Liver (tissue), 9 donors: ENCODE measurements around the gene LURAP1L. TPM values are rescaled to one million over a fixed set of nuclear protein-coding genes. Genes with fewer than 3 reads are reported as not detected.
A peak's percentile ranks its signal among the peaks of the same experiment; 100 is the strongest.

Experiments
- DNase-seq: peaks from one replicate; pipeline ENCODE4 v3.0.0-alpha.2; 2017; ENCODE audit warnings: low spot score
- H3K27ac ChIP-seq, 2 donors: one replicate each; pipeline ENCODE4 v1.7.0; 2013; ENCODE audit warnings: inconsistent platforms in 2 of 2, low read length in 2 of 2, control low read depth in 1 of 2, low read depth in 1 of 2, mild to moderate bottlenecking in 1 of 2
- H3K27me3 ChIP-seq, 4 donors: one replicate each; pipeline versions ENCODE4 v1.6.1 to v1.7.0; 2013; ENCODE audit warnings: low read length in 3 of 4, inconsistent platforms in 1 of 4, mild to moderate bottlenecking in 1 of 4, moderate library complexity in 1 of 4; ENCODE audit not compliant: control insufficient read depth in 4 of 4, insufficient read depth in 4 of 4
- H3K36me3 ChIP-seq, 4 donors: one replicate each; pipeline versions ENCODE4 v1.6.1 to v1.7.0; 2013; ENCODE audit warnings: low read length in 3 of 4, mild to moderate bottlenecking in 3 of 4, low read depth in 1 of 4, moderate library complexity in 1 of 4; ENCODE audit not compliant: control insufficient read depth in 4 of 4, insufficient read depth in 3 of 4
- H3K4me1 ChIP-seq, 4 donors: one replicate each; pipeline versions ENCODE4 v1.6.1 to v1.7.0; 2013; ENCODE audit warnings: low read length in 3 of 4, mild to moderate bottlenecking in 3 of 4, moderate library complexity in 1 of 4; ENCODE audit not compliant: control insufficient read depth in 4 of 4, insufficient read depth in 4 of 4
- H3K4me3 ChIP-seq, 3 donors: one replicate each; pipeline versions ENCODE4 v1.6.1 to v1.7.0; 2013; ENCODE audit warnings: low read length in 3 of 3, control low read depth in 1 of 3, low read depth in 1 of 3, mild to moderate bottlenecking in 1 of 3
- H3K9ac ChIP-seq, 2 donors: one replicate each; pipeline ENCODE4 v1.7.0; 2013; ENCODE audit warnings: low read length in 2 of 2, mild to moderate bottlenecking in 2 of 2, moderate library complexity in 2 of 2, control low read depth in 1 of 2, low read depth in 1 of 2
- H3K9me3 ChIP-seq, 4 donors: one replicate each; pipeline versions ENCODE4 v1.6.1 to v1.7.0; 2013; ENCODE audit warnings: low read length in 3 of 4; ENCODE audit not compliant: control insufficient read depth in 4 of 4
- EGR1 ChIP-seq, 2 donors: IDR thresholded peaks; 2 replicates each; pipeline ENCODE4 v1.6.1; 2016 to 2018; ENCODE audit warnings: antibody characterized with exemption in 2 of 2, low read depth in 2 of 2
- FOXA1 ChIP-seq: IDR thresholded peaks from 2 replicates; pipeline ENCODE4 v1.6.1; 2016; ENCODE audit warnings: antibody characterized with exemption
- FOXA2 ChIP-seq: IDR thresholded peaks from 2 replicates; pipeline ENCODE4 v1.6.1; 2016; ENCODE audit warnings: antibody characterized with exemption
- GABPA ChIP-seq, 2 donors: IDR thresholded peaks in 1 of 2; conservative IDR thresholded peaks in 1 of 2; 2 replicates each; pipeline ENCODE4 v1.6.1; 2016; ENCODE audit warnings: antibody characterized with exemption in 2 of 2, mild to moderate bottlenecking in 1 of 2, moderate library complexity in 1 of 2
- HNF4A ChIP-seq, 2 donors: conservative IDR thresholded peaks; 2 replicates each; pipeline ENCODE4 v1.6.1; 2016; ENCODE audit warnings: antibody characterized with exemption in 2 of 2, mild to moderate bottlenecking in 2 of 2
- HNF4G ChIP-seq: IDR thresholded peaks from 2 replicates; pipeline ENCODE4 v1.6.1; 2016; ENCODE audit warnings: antibody characterized with exemption
- JUND ChIP-seq, 2 donors: IDR thresholded peaks; 2 replicates each; pipeline ENCODE4 v1.6.1; 2016; ENCODE audit warnings: antibody characterized with exemption in 2 of 2
- NR2F2 ChIP-seq: IDR thresholded peaks from 2 replicates; pipeline ENCODE4 v1.6.1; 2016; ENCODE audit warnings: antibody characterized with exemption
- RAD21 ChIP-seq, 2 donors: IDR thresholded peaks; 2 replicates each; pipeline ENCODE4 v1.6.1; 2016; ENCODE audit warnings: antibody characterized with exemption in 2 of 2, mild to moderate bottlenecking in 2 of 2
- RXRA ChIP-seq, 2 donors: IDR thresholded peaks; 2 replicates each; pipeline ENCODE4 v1.6.1; 2017 to 2018; ENCODE audit warnings: antibody characterized with exemption in 2 of 2, mild to moderate bottlenecking in 1 of 2
- SP1 ChIP-seq: IDR thresholded peaks from 2 replicates; pipeline ENCODE4 v1.6.1; 2018; ENCODE audit warnings: antibody characterized with exemption, mild to moderate bottlenecking
- TAF1 ChIP-seq: conservative IDR thresholded peaks from 2 replicates; pipeline ENCODE4 v1.6.1; 2016; ENCODE audit warnings: antibody characterized with exemption, mild to moderate bottlenecking
- YY1 ChIP-seq: IDR thresholded peaks from 2 replicates; pipeline ENCODE4 v1.6.1; 2016; ENCODE audit warnings: antibody characterized with exemption, mild to moderate bottlenecking
- WGBS: extraction: QIAGEN DNeasy Blood & Tissue Kit; methylation state at CpG from one replicate; pipeline ENCODE4 v1.1.7; 2013; 5-methylcytosine and 5-hydroxymethylcytosine counted together
- polyA plus RNA-seq, 2 donors: library from polyadenylated mRNA; stranded (reverse) in 1 of 2; unstranded in 1 of 2; fragments of 200-250 nt in 1 of 2; fragments of >200 nt in 1 of 2; fragmentation: Nextera tagmentation in 1 of 2; extraction: Ambion mirVana in 1 of 2; gene quantifications; one replicate each; pipeline versions ENCODE4 v1.2.1 to v1.2.3, GENCODE V29; 2013 to 2015
- total RNA-seq, 2 donors: library from RNA; depleted of rRNA; stranded (reverse); fragments of >200 nt; gene quantifications; one replicate each; pipeline ENCODE4 v1.2.3, GENCODE V29; 2014
- TF ChIP-seq, protein P1 (sequence below): IDR thresholded peaks from 2 replicates; pipeline ENCODE4 v1.6.1; 2016; ENCODE audit warnings: antibody characterized with exemption
- TF ChIP-seq, protein P2 (sequence below): IDR thresholded peaks from 2 replicates; pipeline ENCODE4 v1.6.1; 2016; ENCODE audit warnings: antibody characterized with exemption
- TF ChIP-seq, protein P3 (sequence below): fragments of 150-350 bp; IDR thresholded peaks from 2 replicates; pipeline ENCODE4 v1.5.1; 2017; ENCODE audit warnings: improper control_type of control experiment, low read depth, low read length; ENCODE audit not compliant: missing input control
- TF ChIP-seq, protein P4 (sequence below): IDR thresholded peaks from 2 replicates; pipeline ENCODE4 v1.6.1; 2016; ENCODE audit warnings: antibody characterized with exemption
- TF ChIP-seq, protein P5 (sequence below): IDR thresholded peaks from 2 replicates; pipeline ENCODE4 v1.6.1; 2016; ENCODE audit warnings: antibody characterized with exemption, mild to moderate bottlenecking
- donor health status: healthy.
- donor health status: healthy.
- donor health status: healthy.
- donor health status: healthy.
- donor health status: healthy.

LURAP1L gene
- total and polyA plus RNA-seq, 4 donors: 4.2 to 18.6 (median 8.9) TPM

GRCh38 chr9:12776513-12777055 lies 1.8 kb downstream of the LURAP1L start:
- H3K36me3 ChIP-seq: no peaks in the 10 kb centered on the region
- H3K9me3 ChIP-seq: no peaks in the 10 kb centered on the region
- TF ChIP-seq RXRA (IDR thresholded peaks at IDR 0.05) (no peak), NR2F2 (no peak), FOXA1 (no peak), HNF4A (conservative IDR thresholded peaks at IDR 0.05) (no peak), GABPA (IDR thresholded peaks at IDR 0.05 in 1 of 2, conservative IDR thresholded peaks at IDR 0.05 in 1 of 2) (no peak), JUND (IDR thresholded peaks at IDR 0.05) (peak in 1 of 2 donors; percentile 10), RAD21 (IDR thresholded peaks at IDR 0.05) (no peak), HNF4G (no peak), TAF1 (no peak), FOXA2 (peak; percentile 0), SP1 (no peak), EGR1 (IDR thresholded peaks at IDR 0.05; ENCODE audit: low read depth in 2 of 2) (no peak), YY1 (peak; percentile 71)
- TF ChIP-seq, protein P1, sequence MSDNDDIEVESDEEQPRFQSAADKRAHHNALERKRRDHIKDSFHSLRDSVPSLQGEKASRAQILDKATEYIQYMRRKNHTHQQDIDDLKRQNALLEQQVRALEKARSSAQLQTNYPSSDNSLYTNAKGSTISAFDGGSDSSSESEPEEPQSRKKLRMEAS: peak; percentile 7
- TF ChIP-seq, protein P2, sequence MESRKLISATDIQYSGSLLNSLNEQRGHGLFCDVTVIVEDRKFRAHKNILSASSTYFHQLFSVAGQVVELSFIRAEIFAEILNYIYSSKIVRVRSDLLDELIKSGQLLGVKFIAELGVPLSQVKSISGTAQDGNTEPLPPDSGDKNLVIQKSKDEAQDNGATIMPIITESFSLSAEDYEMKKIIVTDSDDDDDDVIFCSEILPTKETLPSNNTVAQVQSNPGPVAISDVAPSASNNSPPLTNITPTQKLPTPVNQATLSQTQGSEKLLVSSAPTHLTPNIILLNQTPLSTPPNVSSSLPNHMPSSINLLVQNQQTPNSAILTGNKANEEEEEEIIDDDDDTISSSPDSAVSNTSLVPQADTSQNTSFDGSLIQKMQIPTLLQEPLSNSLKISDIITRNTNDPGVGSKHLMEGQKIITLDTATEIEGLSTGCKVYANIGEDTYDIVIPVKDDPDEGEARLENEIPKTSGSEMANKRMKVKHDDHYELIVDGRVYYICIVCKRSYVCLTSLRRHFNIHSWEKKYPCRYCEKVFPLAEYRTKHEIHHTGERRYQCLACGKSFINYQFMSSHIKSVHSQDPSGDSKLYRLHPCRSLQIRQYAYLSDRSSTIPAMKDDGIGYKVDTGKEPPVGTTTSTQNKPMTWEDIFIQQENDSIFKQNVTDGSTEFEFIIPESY: no peak
- TF ChIP-seq, protein P3, sequence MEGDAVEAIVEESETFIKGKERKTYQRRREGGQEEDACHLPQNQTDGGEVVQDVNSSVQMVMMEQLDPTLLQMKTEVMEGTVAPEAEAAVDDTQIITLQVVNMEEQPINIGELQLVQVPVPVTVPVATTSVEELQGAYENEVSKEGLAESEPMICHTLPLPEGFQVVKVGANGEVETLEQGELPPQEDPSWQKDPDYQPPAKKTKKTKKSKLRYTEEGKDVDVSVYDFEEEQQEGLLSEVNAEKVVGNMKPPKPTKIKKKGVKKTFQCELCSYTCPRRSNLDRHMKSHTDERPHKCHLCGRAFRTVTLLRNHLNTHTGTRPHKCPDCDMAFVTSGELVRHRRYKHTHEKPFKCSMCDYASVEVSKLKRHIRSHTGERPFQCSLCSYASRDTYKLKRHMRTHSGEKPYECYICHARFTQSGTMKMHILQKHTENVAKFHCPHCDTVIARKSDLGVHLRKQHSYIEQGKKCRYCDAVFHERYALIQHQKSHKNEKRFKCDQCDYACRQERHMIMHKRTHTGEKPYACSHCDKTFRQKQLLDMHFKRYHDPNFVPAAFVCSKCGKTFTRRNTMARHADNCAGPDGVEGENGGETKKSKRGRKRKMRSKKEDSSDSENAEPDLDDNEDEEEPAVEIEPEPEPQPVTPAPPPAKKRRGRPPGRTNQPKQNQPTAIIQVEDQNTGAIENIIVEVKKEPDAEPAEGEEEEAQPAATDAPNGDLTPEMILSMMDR: no peak
- TF ChIP-seq, protein P4, sequence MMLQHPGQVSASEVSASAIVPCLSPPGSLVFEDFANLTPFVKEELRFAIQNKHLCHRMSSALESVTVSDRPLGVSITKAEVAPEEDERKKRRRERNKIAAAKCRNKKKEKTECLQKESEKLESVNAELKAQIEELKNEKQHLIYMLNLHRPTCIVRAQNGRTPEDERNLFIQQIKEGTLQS: no peak
- TF ChIP-seq, protein P5, sequence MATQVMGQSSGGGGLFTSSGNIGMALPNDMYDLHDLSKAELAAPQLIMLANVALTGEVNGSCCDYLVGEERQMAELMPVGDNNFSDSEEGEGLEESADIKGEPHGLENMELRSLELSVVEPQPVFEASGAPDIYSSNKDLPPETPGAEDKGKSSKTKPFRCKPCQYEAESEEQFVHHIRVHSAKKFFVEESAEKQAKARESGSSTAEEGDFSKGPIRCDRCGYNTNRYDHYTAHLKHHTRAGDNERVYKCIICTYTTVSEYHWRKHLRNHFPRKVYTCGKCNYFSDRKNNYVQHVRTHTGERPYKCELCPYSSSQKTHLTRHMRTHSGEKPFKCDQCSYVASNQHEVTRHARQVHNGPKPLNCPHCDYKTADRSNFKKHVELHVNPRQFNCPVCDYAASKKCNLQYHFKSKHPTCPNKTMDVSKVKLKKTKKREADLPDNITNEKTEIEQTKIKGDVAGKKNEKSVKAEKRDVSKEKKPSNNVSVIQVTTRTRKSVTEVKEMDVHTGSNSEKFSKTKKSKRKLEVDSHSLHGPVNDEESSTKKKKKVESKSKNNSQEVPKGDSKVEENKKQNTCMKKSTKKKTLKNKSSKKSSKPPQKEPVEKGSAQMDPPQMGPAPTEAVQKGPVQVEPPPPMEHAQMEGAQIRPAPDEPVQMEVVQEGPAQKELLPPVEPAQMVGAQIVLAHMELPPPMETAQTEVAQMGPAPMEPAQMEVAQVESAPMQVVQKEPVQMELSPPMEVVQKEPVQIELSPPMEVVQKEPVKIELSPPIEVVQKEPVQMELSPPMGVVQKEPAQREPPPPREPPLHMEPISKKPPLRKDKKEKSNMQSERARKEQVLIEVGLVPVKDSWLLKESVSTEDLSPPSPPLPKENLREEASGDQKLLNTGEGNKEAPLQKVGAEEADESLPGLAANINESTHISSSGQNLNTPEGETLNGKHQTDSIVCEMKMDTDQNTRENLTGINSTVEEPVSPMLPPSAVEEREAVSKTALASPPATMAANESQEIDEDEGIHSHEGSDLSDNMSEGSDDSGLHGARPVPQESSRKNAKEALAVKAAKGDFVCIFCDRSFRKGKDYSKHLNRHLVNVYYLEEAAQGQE: no peak
- peaks cover 2 to 10% (median 5%) of the 10 kb centered on the region in 4 donors for H3K4me1 ChIP-seq
- DNase-seq: no peak
- peak overlapping the region; percentile 84 to 99 for H3K9ac ChIP-seq
- 5% methylated on average over 8 of the region's 8 CpGs for WGBS
- peak overlapping the region; percentile 54 to 97 (median 92) for H3K4me3 ChIP-seq
- peak overlapping the region; percentile 99 for H3K27ac ChIP-seq
- H3K27me3 ChIP-seq: no peaks in the 10 kb centered on the region
